GM12872 (cell line): Measurements from ENCODE around the gene SYTL3.

Experiments
- CTCF ChIP-seq: IDR thresholded peaks from 3 replicates; pipeline ENCODE4 v1.5.1; 2011; ENCODE audit warnings: low read depth, mild to moderate bottlenecking, low read length, moderate library complexity; ENCODE audit not compliant: insufficient read depth

SYTL3 gene

GRCh38 chr6:158758941-158759479, 109.2 kb downstream of the SYTL3 start:
- TF ChIP-seq CTCF = no peak

GRCh38 chr6:158759966-158760617, 110.2 kb downstream of the SYTL3 start:
- TF ChIP-seq CTCF = no peak

- no peak for TF ChIP-seq CTCF
These were observed 110.9 kb downstream of the SYTL3 start for GRCh38 chr6:158760618-158761250.

GRCh38 chr6:158761746-158762145, 111.9 kb downstream of the SYTL3 start:
- TF ChIP-seq CTCF = no peak

GRCh38 chr6:158762787-158763433, 113.1 kb downstream of the SYTL3 start:
- TF ChIP-seq CTCF = no peak

GRCh38 chr6:158763434-158764182, 113.8 kb downstream of the SYTL3 start:
- no peak for TF ChIP-seq CTCF
